GM18519 (cell line): ENCODE measurements around the gene AKT3.
A peak's percentile ranks its signal among the peaks of the same experiment; 100 is the strongest.

Source experiments
- ATAC-seq: cut with Tn5 transposase; IDR thresholded peaks from one replicate; pipeline ENCODE4 v1.9.1; 2021; ENCODE audit warnings: mild to moderate bottlenecking, moderate library complexity; ENCODE audit not compliant: unreplicated experiment, low FRiP score

Gene AKT3

DNA sequence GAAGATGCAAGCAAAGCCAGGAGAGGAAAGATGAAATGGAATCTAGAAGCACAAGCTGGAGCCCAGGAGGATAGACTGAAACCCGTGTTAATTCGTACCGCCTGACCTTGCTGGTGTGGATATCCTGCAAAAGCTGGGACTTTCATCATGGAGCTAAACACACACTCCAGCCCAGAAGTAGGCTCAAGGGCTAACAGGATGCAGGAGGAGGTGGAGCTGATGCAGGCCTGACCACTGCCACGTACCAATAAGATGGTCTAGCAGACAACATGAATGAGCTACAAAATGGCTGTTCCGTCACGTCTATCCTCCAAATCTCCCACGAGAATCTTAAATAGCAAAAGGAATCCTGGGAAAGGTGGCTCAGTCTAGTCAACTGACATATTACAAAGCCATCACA lies 323.9 kb downstream of the AKT3 start:
- ATAC-seq: no peak

DNA sequence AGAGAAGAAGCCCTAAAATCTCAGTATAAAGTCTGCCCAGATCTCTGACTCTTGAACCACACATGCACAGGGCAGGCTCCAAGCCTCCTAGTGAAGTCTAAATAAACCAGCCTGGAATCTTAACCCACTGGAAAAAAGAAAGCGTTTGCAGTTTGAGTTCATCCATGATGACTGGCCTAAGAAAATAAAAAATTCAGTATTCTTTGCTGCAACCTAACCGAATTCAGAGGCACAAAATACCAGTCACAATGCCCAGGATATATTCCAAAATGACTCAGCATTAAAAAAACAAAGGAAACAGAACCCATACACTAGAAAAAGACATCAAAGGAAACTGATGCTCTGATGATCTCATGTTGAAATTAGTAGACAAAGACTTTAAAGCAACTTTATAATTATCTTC lies 325.0 kb downstream of the AKT3 start:
- ATAC-seq: no peak

DNA sequence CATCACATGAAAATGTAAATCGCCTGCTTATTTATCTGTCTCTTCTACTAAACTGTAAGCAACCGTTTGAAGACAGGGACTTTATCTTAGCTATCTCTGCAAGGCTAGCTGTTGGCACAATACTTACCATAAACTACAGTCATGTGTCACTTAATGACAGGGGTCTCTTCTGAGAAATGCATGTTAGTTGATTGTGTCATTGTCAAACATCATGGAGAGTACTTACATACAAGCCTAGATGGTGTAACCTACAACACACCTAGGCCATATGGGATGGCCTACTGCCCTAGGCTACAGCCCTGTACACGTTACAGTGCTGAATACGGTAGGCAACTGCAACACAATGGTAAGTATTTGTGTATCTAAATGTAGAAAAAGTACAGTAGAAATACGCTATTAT lies 326.3 kb downstream of the AKT3 start:
- no peak for ATAC-seq

DNA sequence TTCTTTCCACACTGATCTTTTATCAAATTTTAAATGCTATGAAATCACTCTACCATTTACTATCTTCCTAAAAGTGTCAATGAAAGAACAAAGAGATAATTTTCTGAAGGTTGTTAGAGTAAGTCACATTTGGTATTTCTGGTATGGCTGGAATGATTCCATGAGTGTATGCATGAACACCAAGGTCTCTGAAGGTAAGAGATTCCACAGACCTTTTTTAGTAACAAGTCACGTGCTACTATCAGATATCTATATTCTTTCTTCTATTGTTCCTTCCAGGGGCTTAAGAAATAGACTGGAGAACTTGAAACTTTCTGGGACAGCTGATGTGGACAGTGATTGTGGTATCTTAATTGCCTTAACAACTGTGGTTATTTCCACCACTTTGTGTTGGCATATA lies 329.2 kb downstream of the AKT3 start:
- no peak for ATAC-seq

DNA sequence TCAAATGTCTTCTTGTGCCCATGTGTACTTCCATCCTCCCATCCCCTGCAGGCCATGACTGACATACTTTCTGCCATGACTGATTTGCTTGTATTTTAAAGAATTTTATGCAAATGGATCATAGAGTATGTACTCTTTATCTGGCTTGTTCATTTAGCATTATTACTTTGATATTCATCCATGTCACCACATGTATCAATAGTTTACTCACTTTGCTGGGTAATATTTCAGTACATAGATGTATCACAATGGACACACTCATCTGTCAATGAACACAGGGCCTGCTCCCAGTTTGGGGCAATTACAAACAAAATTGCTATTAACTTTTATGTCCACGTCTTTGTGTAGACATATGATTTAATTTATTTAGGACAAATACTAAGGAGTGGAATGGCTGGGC lies 335.1 kb downstream of the AKT3 start:
- ATAC-seq: no peak

DNA sequence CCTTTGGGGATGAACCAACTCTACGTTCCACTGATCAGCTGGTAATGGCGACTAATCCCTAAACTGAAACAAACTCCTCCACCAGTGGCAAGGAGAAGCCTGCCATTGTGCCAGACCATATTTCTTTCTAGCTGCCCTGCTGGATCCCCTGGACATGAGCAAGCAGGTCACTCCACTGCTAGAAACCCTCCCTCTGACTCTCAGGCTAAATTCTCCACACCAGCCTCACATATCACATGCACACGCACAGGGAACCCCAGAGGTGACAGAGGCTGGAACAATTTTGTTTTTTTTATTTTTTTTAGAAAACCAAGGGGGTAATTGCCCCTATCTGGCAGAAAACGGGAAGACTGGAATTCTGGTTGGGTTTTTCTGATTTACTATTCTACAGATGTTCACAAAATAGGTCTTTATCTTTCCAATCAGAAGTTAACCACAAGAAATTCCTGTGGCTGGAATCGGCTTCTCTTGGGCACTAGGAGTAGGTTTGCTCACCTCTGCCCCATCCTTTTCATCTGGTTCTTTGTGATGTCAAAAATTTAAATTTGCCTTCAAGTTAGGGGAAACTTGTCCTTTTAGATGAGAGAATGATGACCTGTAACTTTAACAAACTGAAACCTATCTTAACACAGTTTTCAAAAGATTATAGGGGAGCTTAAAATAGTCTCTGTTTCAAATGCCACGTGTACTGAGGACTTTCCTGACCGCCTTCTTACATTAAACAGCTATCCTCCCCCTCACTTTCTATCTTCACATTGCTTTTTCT lies 336.1 kb downstream of the AKT3 start:
- ATAC-seq: peak; percentile 64

DNA sequence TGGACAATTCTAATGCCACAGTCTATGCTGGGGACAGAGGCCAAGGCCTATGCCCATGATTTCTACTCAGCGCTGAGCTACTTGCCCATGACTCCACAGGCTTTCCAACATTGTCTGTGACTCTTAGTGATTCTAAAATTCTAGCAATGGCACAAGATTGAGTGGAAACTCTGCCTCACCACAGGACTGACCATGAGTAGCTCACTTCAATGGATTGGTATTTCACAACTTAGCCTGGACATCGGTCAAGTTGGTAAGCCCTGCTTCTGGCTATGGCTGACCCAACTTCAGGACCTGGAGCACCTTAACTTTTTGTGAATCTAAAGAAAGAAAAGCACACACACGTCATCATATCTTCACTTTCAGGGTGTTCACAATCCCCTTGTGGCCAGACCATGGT lies 339.1 kb downstream of the AKT3 start:
- no peak for ATAC-seq

DNA sequence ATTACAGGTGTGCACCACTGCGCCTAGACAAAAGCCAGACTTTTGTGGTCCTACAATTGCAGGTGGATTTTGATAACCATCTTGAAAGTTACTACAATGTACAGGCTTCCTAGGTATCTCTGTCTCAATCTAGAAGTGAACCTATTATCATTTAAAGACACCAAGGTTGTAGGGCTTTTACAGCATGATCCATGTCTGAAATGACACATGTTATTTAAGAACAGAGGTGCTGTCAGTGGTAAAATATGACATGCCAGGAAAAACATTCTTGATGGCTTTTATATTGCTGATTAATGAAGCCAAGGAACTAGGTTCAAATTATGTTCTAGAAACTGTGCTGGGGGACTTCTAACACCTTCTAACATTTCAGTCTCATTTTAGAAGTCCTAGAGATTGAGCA lies 341.1 kb downstream of the AKT3 start:
- no peak for ATAC-seq

DNA sequence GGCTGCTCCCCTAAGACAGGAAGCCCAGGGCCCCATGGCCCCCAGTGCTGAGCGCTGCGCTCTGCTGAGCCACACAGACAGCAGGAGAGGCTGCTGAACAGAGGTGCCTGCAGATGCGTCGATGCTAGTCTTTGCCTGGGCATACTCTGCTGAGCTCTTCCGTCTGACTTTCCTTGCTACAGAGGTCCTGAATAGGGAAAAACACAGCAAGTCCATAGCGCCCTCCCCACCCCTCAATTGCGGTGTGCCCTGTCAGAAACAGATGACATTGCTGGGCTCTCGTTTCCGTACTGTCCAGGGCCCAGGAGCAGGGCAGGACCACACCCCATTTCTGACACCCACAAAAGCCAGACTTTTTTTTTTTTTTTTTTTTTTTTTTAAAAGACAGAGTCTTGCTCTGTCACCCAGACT lies 341.7 kb downstream of the AKT3 start:
- peak; percentile 76 for ATAC-seq

DNA sequence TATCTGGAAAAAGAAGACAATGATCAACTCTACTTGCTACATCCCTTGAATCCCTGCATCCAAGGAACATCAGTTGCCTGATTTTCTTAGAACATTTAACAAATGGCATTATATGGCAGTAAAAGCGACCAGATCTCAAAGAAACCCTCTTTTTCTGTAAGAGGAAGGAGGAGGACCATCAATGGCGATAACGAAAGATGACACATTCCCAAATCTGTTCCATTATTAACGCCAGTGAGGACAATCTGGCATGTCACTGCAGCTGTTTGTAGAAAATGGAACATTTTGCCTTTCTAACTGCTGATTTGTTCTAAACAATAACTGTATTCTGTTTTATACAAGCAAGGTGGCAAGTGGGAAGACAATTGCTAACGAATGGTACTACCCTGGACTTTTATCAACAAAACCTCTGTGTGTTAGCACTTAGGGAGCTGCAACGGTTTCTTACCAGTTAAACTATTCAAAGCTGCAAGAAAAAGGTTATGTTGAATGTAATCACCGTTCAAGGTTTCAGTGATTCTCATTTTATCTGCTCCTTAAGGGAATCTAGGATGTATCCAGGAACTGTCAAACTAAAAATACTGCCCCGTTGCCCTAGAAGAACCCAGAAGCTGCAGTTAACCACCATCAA lies 342.3 kb downstream of the AKT3 start:
- ATAC-seq: no peak

DNA sequence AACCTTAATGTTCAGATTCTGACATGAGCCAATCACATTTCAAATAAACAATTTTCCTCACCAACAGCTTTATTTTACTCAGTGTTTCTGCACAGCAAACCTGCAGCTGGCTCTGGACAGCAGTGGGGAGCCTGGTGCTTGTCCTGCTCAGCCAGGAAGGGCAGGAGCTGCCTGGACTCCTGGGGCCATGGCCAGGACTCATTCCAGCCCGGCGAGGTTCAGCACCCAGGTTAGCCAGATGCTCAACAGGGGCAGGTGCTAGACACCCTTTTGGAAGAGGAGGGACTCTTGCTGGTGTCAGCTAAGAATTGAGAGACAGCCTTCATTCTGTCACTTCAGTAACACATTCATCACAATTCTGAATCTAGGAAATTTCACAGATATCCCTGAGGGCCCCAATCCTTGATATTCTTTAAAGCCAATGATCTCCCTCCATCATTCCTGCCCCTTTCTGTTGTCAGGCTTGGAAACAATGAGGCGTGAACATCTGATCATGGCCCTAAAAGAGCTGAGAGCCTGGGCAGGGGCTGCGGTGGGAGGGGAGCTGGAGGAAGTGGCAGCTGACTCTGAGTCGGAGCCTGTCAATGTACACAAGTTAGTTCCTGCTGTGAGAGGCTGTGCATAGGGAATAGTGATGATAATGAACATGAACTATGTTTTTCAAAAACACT lies 342.9 kb downstream of the AKT3 start:
- ATAC-seq: no peak

DNA sequence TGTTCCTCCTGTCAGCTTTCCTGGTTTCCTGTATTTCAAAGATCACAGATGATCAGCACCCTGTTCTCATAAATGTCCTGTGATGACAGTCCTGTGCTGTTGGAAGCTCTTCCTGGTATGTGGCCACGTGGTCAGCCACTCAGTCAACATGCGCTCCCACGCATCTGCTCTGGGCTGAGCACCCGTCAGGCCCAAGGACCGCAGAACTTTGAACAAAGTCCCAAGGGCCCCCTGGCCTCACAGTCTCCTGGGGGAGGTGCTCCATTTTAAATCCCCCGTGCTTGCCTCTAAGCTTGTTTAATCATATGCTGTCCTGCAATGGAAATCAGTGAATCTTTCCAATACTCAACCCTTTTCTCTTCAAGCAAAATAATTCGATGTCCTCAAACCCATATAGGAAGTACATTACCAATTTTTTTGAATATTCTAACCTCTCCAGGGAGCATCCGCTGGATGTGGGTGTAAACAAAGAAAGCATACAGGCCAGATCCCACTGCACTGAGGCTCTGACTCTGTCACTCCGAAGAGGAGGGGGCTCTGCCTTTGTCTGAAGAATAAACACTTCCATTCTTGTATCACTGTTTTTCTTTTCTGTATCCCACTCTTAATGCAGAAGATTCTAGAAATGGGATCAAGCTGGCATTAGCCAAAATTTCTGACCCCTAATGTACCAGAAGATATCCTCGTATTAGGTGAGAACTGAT lies 343.9 kb downstream of the AKT3 start:
- no peak for ATAC-seq

DNA sequence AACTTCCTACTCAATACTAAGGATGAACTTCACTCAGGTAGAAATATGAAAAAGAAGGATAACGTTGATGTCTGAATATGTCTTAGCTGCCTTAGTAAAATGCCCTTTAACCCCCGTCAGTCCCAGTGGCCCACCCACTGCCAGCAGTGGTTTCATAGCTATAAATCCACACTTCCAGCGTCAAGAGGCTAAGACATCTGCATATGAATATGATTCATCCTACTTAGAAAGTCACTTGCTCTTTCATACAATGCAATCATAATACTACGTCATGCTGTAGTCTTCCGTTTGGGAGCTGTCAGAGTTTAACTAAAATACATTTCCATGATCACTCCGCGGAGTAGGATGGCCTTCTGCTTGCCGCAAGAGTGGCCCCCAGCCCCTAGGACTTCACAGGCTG lies 346.9 kb downstream of the AKT3 start:
- ATAC-seq: no peak

DNA sequence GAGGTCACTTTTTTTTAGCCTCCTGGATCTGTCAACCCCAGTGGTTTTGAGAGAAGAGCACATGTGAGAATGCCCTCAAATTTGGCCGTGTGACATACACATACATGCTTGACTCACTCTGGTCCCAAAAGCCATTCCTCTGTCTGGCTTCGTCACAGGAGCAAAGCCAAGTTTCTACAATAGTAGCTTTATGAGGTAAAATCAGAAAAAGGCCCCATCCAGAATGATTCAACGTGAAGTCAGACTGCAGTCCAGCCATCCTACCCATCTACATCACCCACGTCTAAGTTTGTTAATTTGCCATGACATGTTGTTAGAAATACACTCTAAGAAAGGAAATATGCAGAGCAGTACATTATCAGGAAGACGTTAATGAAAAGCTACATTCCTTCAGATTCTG lies 349.0 kb downstream of the AKT3 start:
- ATAC-seq: no peak

DNA sequence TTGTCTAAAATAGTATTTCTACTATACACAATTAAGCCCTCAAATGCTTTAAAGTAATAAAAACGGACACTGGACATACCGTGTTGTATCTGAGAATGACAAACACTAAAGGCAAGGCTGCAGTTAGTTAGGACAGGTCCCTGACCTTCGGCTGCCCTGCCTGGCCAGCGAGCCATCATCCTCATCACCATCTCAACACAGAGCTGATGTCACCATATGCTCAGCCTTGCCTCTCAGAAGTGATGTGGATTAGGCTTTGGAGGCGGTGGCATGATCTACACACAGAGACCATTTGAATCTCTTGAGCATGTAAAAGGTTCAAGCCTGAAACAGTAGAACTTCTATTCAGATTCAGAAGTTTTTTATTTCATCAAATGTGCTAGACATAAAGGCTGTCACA lies 349.5 kb downstream of the AKT3 start:
- ATAC-seq: no peak

DNA sequence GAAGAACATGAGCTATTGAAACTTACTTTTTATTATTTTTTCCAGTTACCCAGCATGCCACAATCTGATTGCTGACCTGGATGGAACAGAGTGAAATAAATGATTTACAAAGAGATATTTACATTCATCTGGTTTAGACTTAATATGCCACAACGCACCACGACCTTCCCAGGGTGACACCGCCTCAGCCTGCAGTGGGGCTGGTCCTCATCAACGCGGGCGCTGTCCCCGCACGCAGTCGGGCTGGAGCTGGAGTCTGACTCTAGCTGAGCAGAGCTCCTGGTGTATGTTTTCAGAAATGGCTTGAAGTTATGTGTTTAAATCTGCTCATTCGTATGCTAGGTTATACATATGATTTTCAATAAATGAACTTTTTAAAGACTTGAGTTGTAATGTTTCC lies 350.3 kb downstream of the AKT3 start:
- ATAC-seq: no peak

DNA sequence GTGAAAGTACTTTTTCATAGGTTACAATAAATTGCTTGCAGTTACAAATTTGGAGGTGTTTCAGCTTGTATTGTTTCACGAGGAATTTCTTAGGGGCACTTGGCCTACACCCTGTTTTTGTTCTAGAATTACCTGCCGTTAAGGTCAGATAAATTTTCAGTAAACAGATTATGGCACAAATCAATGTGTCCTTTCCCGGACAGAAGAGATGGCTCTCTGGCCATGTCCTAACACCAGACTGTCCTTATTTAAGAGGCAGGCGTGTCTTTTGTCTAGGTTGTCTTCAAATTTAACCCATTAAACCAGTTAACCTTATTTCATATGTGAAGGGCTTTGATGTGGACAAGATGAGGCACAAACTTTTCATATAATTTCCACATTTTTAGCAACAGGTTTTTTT lies 350.8 kb downstream of the AKT3 start:
- no peak for ATAC-seq

DNA sequence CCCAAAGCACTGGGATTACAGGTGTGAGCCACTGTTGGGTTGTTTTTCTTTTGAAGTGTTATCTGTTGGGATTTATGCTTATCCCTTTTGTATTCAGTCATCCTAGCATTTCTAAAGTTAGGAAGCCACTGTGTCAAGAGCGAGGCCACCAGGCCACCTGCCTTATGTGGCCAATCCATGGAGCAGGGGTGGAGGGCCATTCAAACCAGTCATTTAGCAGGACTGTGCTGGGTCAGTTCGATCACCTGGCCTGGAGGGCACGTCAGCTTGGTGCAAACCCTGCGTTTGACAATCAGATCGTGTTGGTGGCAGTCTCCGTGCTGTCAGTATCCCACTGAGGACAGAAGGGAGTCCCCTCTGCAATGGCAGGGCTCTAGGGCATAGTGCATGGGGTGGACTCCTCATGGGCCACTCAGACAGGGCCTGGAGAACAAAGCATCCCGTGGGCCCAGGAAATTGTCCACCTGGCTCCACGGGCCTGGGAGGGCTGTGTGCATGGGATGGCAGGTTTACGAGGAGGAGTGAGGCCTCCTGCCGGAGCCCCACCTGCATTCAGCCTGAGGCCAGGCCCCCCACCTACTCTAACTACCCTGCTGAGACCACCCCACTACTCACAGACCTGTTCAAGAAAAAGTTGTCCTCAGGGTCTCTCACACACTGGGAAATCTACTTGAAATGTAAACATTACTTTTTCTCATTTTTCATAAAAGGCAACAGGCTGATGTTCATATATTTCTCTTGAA lies 351.9 kb downstream of the AKT3 start:
- ATAC-seq: no peak

DNA sequence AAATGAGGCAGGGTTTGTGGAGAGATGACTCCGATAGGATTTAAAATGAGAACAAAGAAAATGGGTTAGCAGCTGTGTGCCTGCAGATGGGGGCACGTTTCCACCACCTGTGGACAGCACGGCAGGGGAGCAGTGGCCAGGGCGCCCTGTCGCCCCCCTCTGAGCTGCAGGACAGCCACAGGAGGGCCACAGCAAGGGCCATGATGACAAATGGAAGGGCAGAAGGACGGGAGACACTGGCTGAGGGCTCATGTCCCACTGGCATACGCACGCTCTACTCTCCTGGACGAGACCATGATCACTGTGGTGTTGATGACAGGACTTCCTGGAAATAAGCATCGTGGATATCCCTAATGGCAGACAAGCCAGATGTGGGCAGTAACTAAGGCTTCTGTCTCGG lies 353.2 kb downstream of the AKT3 start:
- ATAC-seq: no peak

DNA sequence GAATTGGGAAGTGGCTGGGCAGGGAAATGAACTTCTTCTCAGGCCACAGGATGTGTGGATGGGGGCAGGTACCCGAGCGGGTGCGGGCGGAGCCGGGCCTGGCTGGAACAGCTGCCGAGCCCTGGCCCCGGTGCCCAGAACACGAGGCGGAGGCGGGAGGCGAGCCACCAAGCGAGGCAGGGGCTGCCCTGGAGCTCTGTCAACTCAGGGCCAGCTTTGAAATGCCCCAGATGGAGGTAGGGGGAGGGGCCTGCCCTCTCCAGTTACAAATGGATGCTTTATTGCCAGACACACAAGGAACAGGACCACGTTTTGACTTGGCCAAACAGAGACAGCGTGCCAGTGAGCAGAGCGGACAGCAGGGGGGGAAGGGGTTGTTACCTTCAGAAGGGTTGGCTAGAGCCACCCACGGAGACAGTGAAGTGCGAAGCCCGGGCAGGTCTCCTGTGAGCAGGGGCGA lies 353.8 kb downstream of the AKT3 start:
- ATAC-seq: no peak
